ENCODE results near the gene OGFOD3.

Gene OGFOD3

DNA sequence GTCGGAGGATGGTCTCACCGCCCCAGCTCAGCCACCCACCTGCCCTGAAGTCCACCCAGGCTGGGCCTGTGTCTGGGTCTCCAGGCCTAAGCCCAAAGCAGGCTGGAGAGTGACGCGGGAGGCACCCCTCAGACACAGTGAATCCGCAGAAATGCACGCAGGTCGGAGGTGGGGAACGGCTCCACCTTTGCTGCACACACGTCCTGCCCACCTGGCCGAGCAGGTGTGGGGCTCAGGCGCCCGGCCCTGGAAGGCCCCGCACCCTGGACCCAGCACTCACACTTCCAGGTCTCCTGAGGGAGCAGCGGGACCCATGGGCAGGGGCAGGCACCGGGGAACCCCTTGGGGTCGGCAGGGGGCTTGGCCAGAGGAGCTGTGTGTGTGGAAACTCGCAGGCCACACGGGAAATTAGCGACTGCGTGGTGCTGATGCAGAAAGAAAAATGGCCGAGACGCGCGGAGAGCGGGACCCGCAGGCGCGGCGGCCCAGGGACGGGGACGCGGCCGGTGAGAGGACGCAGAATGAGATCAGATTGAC is 21.5 kb upstream of the OGFOD3 start:
- TF ChIP-seq, protein P1, sequence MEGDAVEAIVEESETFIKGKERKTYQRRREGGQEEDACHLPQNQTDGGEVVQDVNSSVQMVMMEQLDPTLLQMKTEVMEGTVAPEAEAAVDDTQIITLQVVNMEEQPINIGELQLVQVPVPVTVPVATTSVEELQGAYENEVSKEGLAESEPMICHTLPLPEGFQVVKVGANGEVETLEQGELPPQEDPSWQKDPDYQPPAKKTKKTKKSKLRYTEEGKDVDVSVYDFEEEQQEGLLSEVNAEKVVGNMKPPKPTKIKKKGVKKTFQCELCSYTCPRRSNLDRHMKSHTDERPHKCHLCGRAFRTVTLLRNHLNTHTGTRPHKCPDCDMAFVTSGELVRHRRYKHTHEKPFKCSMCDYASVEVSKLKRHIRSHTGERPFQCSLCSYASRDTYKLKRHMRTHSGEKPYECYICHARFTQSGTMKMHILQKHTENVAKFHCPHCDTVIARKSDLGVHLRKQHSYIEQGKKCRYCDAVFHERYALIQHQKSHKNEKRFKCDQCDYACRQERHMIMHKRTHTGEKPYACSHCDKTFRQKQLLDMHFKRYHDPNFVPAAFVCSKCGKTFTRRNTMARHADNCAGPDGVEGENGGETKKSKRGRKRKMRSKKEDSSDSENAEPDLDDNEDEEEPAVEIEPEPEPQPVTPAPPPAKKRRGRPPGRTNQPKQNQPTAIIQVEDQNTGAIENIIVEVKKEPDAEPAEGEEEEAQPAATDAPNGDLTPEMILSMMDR (IDR thresholded peaks at IDR 0.05), result no peak
- H3K27ac ChIP-seq, result no peak overlapping the region

DNA sequence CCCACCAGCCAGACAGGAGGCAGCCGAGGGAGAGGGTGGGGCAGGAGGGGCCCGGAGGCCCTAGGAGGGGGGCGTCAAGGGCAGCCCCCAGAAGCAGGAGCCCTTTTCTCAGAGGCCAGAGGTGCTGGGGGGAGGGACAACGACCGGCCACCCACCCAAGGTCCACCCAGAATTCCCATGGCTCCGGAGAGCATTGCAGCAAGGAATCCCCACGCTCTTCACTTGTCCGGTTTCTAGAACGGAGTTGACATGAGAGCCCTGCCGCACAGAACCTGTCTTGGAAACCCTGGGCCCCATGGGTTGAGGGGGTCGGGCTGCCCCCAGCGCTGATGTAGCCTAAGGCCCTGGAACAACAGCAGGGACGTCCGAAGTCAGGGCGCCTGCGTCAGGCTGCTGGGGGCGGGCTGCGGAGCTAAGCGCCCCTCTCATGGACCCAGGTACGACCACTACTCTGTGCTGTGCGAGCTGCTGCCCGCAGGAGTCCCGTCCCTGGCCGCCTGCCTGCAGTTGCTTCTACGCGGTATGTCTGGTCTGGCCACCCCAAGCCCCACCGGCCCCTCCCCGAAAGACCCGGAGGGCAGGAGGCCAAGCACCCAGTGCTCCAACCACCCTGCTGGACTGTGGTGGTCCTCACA is 20.9 kb upstream of the OGFOD3 start:
- no peak for TF ChIP-seq ZFX (IDR thresholded peaks at IDR 0.05; ENCODE audit: borderline replicate concordance)
- TF ChIP-seq, protein P1 (IDR thresholded peaks at IDR 0.05), result no peak

DNA sequence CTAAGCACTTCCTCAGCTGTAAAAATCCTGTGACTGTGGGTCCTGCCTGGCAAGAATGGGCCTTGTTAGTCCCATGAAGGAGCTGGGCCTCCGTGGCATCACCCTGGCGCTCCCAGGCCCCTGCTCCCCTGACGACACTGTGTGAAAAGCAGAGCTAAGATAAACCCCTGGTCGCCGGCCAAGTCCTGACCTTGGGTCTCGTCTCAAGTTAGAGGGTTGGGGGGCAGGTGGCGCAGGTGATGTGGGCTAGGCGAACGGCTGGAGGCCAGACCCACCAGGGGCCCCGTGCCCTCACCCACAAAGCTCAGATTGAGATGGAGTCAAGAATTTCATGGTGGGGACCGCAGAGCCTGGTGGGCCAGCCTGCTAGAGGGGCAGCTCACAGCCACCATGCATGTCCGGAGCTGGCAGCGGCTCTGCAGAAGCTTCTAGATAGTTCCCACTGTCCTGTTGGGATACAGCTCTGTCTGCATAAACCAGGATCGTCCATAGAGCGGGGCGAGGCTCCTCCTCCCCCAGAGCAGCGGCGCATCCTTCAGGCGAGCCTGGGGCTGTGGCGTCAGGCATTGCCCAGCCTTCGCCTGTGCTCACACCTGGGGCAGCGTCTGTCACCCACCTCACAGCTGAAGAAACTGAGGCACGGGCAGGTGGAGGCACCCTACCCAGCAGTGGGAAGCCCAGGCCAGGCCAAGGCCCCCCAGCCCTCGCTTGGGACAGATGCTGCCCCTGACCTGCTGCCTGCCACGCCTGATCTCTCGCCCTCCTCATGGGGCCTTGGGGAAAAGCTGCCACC is 20.2 kb upstream of the OGFOD3 start:
- TF ChIP-seq, protein P1 (IDR thresholded peaks at IDR 0.05), result no peak

More for the DNA sequence above, 20.9 kb upstream of the OGFOD3 start:
- H3K27ac ChIP-seq, result no peak overlapping the region

DNA sequence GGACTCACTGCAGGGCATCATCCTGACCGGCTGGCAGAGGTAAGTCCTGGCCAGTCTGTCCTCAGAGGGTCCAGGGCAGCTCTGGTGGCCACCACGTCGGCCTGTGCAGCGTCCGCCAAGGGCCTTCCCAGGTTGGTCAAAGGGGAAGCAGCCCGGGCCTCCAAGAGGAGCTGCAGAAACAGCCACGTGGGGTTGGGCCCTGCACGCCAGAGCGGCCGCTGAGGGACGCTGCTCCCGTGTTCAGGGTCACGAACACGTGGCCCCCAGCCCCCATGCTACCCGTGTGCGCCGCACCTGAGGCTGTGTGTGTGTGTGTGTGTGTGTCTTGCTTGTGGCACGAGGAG is 18.9 kb upstream of the OGFOD3 start:
- H3K27ac ChIP-seq, result peak overlapping the region; percentile 46
- TF ChIP-seq, protein P1 (IDR thresholded peaks at IDR 0.05), result no peak
- no peak for TF ChIP-seq ZFX (IDR thresholded peaks at IDR 0.05; ENCODE audit: borderline replicate concordance)

More for the DNA sequence above, 20.2 kb upstream of the OGFOD3 start:
- no peak overlapping the region for H3K27ac ChIP-seq

DNA sequence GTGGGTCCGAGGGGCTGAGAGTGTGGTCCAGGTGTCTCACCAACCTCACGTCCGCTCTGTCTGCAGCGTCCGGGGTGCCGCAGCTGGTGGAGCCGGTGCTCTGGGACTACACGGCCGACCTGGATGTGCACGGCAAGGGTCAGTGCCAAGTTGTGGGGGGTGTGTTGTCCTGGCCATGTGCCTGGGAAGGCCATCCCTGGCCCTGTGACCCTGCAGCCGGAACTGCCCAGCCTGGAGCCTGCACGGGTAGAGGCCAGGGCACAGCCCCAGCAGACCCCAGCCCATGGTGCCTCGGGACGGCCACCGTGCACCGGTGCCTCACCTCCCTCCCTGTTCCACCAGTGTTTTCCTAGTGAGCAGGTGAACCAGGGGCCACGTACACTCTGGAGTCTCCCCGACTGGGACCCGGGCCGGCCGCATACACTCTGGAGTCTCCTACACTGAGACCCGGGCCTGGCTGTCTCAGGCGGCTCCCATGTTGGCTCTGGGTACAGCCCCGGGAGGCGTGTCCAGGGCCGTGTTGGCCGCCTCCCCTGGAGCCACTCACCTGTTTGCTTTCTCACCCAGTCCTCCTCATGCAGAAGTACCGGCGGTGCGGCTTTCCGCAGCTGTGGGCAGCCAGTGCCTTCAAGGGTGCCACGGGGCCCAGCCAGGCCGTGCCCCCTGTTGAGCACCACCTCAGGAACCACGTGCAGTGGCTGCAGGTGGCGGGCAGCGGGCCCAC is 18.4 kb upstream of the OGFOD3 start:
- H3K27ac ChIP-seq, result peak overlapping the region; percentile 46
- TF ChIP-seq, protein P1 (IDR thresholded peaks at IDR 0.05), result no peak
- TF ChIP-seq ZFX (IDR thresholded peaks at IDR 0.05; ENCODE audit: borderline replicate concordance), result no peak

DNA sequence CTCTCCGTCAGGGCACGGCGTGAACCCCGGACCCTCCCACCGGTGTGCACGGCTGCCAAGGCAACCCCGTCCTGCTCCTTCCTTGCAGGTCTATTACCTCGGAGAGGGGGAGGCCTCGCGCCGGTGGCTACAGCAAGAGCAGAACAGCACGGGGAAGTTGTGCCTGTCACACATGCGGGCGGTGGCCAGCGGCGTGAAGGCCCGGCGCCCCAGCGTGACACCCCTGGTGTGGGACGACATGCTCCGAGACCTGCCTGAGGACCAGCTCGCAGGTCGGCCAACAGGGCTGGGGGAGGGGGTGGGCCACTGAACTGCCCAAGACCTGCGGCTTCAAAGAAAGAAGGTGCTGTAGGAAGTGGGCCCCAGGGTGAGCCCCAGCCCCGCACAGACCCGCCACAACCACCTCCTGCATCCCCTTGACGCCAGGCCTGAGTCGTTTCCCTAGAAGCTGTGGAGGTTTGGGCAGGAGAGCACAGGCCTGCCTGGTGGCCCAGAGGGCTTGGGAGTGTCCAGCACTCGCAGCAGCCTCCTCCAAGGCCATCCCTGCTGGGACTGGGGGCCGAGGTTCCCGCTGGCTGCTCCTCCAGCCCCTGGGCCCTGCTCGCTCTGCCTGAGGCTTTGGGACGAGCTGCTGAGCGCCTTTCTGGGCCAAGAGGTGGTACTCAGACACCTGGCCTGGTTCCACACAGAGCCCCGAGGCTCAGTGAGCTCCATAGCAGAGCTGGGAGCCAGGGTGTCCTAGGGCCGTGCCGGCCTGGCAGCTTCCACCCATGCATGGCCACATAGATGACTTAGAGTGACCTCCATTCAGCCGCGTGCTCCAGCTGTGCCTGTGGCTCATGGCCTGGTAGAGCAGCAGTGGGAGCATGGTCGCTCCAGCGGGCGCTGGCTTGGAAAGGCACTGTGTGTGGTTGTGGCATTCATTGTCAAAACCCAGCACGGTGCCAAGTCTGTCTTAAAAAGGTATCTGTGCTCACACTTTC is 17.5 kb upstream of the OGFOD3 start:
- peak overlapping the region; percentile 46; the same call in 1 of the 2 replicates for H3K27ac ChIP-seq
- no peak for TF ChIP-seq ZFX (IDR thresholded peaks at IDR 0.05; ENCODE audit: borderline replicate concordance)
- TF ChIP-seq, protein P1 (IDR thresholded peaks at IDR 0.05), result no peak

Data from 22Rv1 (cell line).